ENCODE measurements around the gene POU5F1.
A peak's percentile ranks its signal among the peaks of the same experiment; 100 is the strongest.
"Not testable (repeated sequence)": the region's sequence is repeated elsewhere in the genome, so short reads cannot be mapped to it uniquely, and the experiment has no call there.

POU5F1 gene

DNA sequence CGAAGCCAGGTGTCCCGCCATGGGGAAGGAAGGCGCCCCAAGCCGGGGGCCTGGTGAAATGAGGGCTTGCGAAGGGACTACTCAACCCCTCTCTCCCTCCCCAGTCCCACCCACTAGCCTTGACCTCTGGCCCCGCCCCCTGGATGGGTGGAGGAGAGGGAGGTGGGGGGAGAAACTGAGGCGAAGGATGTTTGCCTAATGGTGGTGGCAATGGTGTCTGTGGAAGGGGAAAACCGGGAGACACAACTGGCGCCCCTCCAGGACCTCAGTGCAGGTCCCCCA, at the start of gene POU5F1:
Gene POU5F1, minus strand, starts transcription at position 83 of the 282 bp plus-strand sequence. Its CDS starts 62 bp downstream, at position 21.
- DNase-seq (ENCODE audit: low spot score), result no peak

- DNase-seq (ENCODE audit: low spot score), result no peak
Observed at GRCh38 chr6:31216208-31216898, 45.9 kb upstream of the POU5F1 start.

- not testable (repeated sequence) for DNase-seq (ENCODE audit: low spot score)
Observed at GRCh38 chr6:31215216-31215615, 44.7 kb upstream of the POU5F1 start.

- DNase-seq (ENCODE audit: low spot score), result no peak
Observed at GRCh38 chr6:31214516-31214915, 44.0 kb upstream of the POU5F1 start.

DNA sequence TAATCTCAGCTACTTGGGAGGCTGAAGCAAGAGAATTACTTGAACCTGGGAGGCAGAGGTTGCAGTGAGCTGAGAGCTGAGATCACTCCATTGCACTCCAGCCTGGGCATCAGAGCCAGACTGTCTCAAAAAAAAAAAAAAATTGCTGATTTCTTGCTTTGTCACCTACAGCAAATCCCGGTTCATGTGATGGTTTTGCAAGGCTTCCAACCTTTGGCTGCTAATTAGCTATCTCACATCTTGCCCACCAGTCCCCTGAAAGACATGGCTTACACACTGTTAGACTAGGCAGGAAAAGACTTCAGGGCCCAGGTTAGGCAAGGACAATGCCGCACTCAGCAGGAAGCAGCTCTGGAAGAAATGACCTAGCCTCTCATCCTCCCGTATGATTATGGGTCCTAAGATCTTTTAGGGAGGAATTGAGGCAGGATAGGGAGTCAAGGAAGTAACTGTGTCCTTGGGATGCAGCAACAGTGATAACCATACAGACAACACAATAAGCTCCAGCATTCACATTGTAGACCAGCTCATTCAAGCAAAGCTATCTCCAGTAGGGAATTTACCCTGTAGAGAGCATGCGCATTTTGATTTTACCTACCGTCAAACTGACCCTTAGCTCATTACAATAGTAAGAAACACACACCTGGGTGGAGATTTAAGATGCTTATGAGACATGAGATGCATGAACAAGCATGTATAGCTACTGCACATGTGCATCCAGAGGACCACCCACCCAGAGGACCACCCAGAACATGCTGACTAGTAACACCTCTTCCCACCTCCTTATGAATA, 40.5 kb upstream of the POU5F1 start:
- no peak for DNase-seq (ENCODE audit: low spot score)

- no peak for DNase-seq (ENCODE audit: low spot score)
Observed at GRCh38 chr6:31210123-31210522, 39.6 kb upstream of the POU5F1 start.

DNA sequence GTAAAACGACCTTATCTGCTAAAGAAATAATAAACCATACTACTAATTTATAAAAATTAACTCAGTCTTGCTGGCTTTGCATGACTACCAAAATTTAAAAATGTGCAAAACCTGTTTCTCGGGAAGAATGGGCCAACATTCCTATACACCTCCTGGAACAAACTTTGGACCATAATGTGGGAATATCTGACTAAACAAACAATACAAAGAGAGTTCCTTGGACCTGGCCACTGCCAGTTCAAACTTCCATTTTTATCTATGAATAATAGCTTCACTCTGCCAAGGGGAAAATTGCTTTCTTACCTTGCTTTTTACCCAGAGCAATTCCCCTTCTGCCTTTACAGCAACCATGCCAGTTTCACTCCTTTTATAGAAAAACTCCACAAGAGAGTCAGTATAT, 38.7 kb upstream of the POU5F1 start:
- no peak for DNase-seq (ENCODE audit: low spot score)

DNA sequence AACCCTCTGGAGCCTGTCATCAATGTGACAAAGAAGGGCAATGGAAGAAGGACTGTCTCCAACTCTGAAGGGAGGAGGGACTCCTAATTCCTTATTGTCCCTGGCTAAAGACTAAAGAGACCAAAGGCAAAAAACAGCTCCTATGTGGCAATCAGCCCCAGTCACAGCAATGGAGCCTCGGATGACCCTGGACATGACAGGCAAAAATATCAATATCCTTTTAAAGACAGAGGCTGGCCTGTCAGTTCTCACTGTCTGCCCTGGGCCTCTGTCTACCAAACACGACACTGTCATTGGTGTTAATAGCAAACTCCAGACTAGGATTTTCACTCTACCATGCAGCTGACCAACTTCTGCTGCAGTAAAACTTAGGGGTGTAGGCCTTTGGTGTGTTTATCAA, 38.0 kb upstream of the POU5F1 start:
- no peak for DNase-seq (ENCODE audit: low spot score)

DNA sequence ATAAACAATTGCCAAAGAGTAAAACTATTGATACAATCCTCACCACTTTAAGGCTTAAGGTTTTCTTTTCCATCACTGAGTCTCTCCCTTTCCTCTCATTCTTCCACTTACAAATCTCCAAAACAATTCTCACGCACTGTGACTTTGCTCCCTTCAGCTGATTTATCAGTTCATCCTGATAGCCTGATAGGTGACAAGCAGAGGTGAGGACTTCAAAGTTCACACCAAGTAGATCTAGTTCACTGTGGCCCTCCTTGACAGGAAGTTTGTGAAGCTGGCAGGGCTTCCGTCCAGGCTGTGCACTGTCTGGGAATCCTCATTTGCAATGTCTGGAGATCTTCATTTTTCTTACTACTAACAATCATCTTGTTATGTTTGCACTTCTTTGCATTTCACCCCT, 35.2 kb upstream of the POU5F1 start:
- DNase-seq (ENCODE audit: low spot score), result no peak

DNA sequence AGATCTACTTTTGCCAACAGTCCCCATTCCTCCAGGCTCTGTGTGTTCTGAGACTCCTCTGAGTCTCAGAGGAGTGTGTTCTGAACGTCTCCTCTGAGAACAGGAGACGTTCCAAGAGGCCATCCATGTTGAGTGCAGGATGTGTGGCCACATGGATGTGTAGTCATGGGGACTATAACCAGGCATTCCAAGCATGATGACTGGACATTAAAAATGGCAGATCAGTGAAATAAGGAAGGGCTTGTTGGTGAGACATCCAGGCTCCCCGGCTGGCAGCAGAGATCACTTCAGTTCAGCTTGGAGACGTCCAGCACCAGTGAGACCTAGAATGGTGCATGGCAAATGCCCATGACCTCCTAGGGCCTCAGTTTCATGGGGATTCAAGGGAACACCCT, 34.3 kb upstream of the POU5F1 start:
- DNase-seq (ENCODE audit: low spot score), result no peak

DNA sequence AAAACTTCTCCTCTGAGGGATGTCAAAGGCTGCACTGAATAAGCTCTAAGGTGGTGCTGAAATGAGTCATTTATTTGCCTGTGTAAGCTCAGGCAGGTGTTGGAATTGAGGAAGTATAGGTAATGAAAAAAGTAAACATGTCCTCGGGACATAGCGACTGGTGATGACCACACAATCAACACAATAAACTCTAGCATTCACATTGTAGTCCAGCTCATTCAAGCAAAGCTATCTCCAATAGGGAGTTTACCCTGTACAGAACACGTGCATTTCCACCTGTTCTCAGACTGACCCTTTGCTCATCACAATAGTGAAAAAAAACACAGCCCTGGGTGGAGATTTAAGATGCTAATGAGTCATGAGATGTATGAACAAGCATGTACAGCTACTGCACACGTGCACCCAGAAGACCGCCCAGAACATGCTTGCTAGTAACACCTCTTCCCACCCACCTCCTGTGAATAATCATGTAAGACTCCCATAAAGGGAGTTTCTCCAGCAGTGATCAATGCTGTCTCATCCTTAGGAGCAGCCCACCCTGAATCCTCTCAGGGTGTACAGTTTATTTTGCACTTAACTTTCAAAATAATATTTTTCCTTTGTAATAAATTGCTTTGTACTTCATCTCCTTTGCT, 33.0 kb upstream of the POU5F1 start:
- no peak for DNase-seq (ENCODE audit: low spot score)

DNA sequence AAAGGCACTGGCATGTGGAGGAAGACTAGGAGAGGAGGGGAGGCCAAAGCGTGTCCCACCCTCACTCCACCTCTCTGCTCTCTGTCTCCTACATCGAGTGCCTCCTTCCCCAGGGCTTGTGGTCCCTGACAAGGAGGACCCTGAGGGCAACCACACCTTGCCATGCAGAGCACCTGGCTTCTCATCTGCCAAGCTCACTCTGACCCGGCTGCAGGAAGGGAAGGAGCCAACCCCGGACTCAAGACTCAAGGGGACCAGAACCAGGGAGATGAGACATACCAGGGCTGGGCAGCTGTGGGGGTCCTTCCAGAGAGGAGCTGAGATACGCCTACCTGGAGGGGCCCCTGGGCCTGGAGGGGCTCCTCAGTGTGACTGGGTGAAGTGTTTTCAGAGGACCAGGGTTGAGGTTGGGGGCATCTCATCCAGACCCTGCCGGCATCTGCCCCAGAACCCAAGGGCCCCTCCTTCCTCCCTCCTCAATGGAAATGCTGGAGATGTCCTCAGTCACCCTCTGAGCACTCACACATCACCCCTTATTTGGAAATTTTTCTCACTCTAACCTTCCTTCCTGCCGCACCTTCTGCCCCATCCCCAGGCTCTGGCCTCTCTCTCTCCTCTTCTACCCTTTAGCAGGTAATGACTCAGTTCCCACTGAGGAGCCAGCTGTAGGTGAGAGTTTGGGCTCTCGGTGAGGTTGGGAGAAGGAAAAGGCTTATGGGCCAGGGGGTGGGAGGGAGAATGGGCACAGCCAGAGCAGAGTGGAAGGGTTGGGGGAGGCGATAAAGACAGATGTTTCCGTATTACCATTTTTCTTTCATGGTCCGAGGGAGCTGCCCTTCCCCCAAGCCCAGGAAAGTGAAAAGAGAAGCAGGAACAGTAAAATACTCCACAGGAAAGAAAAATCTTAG, 32.0 kb upstream of the POU5F1 start:
- no peak for DNase-seq (ENCODE audit: low spot score)

- not testable (repeated sequence) for DNase-seq (ENCODE audit: low spot score)
Observed at GRCh38 chr6:31199105-31199452, 28.6 kb upstream of the POU5F1 start.

- DNase-seq (ENCODE audit: low spot score), result peak; percentile 21
Observed at GRCh38 chr6:31197559-31198305, 27.2 kb upstream of the POU5F1 start.

- DNase-seq (ENCODE audit: low spot score), result not testable (repeated sequence)
Observed at GRCh38 chr6:31196251-31197022, 26.0 kb upstream of the POU5F1 start.

GRCh38 chr6:31195308-31195979, 25.0 kb upstream of the POU5F1 start:
- not testable (repeated sequence) for DNase-seq (ENCODE audit: low spot score)

GRCh38 chr6:31194061-31194834, 23.8 kb upstream of the POU5F1 start:
- DNase-seq (ENCODE audit: low spot score), result no peak

DNA sequence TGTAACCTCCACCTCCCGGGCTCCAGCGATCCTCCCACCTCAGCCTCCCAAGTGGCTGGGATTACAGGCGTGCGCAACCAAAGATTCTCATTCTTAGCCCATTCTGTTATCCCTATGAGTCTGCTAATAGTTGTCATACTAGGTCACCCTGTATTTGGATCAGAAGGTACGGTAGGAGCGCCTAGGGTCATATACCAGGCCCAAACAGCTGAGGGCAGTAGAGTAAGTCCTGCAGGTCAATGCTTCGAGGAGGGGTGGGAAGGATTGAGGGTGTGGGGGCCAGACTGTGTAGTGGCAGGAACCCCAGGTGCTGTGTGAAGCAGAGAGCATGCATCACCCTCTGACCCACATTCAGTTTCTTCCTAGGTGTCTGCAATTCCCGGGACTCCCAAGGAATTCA, 22.7 kb upstream of the POU5F1 start:
- no peak for DNase-seq (ENCODE audit: low spot score)

GRCh38 chr6:31192431-31193105, 22.1 kb upstream of the POU5F1 start:
- peak; percentile 34 for DNase-seq (ENCODE audit: low spot score)

Measured in HuH-7.5 (cell line).